Fibroblast of villous mesenchyme (primary cell): ENCODE data around the gene ATXN10. TPM values are rescaled to one million over a fixed set of nuclear protein-coding genes. Genes with fewer than 3 reads are reported as not detected.

Source experiments
- DNase-seq: peaks from one replicate; pipeline ENCODE4 v3.0.0-alpha.2; 2010; ENCODE audit warnings: low read depth
- H3K4me3 ChIP-seq: 2 replicates; pipeline ENCODE4 v1.5.1; 2011; ENCODE audit warnings: low read depth, mild to moderate bottlenecking, low read length
- CTCF ChIP-seq: IDR thresholded peaks from 2 replicates; pipeline ENCODE4 v1.5.1; 2012; ENCODE audit warnings: low read depth, mild to moderate bottlenecking, low read length; ENCODE audit not compliant: insufficient read depth
- total RNA-seq: library from RNA; depleted of rRNA; stranded (reverse); fragments of >200 nt; gene quantifications from 2 replicates; pipeline ENCODE4 v1.2.3, GENCODE V29; 2012

Gene ATXN10
- total RNA-seq, 1 donor, result 190 TPM

GRCh38 chr22:45784357-45785277 lies 113.0 kb downstream of the ATXN10 start:
- DNase-seq, result no peak
- no peak for TF ChIP-seq CTCF
- no peak overlapping the region for H3K4me3 ChIP-seq

- no peak overlapping the region for H3K4me3 ChIP-seq
- no peak for TF ChIP-seq CTCF
- DNase-seq, result no peak
Measured at GRCh38 chr22:45785458-45785857, 113.8 kb downstream of the ATXN10 start.

GRCh38 chr22:45786726-45787125 lies 115.1 kb downstream of the ATXN10 start:
- no peak overlapping the region for H3K4me3 ChIP-seq
- TF ChIP-seq CTCF, result no peak
- no peak for DNase-seq

- TF ChIP-seq CTCF, result no peak
- H3K4me3 ChIP-seq, result no peak overlapping the region
- DNase-seq, result peak; percentile 73
Measured at GRCh38 chr22:45787759-45788158, 116.1 kb downstream of the ATXN10 start.

- no peak overlapping the region for H3K4me3 ChIP-seq
- no peak for TF ChIP-seq CTCF
- DNase-seq, result no peak
Measured at GRCh38 chr22:45788522-45788921, 116.9 kb downstream of the ATXN10 start.

GRCh38 chr22:45790401-45790800 lies 118.8 kb downstream of the ATXN10 start:
- DNase-seq, result no peak
- TF ChIP-seq CTCF, result no peak
- H3K4me3 ChIP-seq, result no peak overlapping the region
